Superior temporal gyrus (tissue), 1 donor: ENCODE data around the gene KRTAP19-7.

Experiments
- DNase-seq: peaks from one replicate; pipeline ENCODE4 v3.0.0-alpha.2; 2016; ENCODE audit errors: extremely low spot score

The KRTAP19-7 gene, protein sequence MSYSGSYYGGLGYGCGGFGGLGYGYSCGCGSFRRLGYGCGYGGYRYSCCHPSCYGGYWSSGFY

DNA sequence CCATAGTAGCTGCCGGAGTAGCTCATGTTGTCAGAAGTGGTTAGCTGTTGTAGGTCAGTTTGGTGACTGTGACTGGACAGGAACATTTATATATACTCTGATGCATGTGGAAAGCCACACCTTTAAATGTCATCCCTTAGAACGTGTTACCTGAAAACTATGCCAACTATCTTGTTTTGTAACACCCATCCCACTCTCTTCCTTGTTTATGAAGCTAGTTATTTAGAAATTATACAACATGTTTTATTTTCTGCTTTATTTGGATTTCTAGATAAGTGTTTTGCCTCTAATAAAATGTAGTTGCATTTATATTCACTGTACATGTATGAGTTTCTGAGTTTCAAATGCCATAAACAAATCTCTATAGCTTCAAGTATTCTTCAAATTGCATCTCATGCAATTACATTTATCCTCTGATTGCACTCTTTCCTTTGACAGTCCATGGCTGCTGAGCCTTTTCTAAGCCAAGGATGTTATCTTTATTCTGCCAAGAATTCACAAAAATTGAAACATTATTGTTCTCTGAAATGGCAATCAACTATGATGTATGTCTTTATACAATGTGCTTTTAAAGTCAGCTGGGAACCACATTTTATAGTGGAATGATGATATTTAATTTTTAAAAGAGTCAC is at the start of gene KRTAP19-7:
Gene KRTAP19-7 (minus strand): TSS at position 51 of the 632 bp plus-strand sequence. CDS start 25 bp downstream, at position 26.
- no peak for DNase-seq

DNA sequence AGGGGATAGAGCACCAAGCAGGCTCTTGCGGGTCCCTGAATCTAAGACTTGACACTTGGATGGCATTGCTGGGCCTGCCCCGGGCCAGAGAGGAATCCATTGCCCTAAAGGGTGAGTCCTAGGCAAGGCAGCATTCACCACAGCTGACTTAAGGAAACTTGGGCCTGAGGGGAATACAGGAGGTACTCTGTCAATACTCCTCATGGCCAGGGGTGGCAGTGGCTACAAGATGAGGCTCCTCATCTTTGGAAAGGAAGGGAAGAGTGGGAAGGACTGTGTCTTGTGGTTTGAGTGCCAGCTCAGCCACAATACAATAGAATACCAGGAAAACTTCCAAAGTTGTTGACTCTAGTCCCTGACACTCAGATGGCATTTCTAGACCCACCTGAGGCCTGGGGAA is 44.9 kb upstream of the KRTAP19-7 start:
- no peak for DNase-seq

DNA sequence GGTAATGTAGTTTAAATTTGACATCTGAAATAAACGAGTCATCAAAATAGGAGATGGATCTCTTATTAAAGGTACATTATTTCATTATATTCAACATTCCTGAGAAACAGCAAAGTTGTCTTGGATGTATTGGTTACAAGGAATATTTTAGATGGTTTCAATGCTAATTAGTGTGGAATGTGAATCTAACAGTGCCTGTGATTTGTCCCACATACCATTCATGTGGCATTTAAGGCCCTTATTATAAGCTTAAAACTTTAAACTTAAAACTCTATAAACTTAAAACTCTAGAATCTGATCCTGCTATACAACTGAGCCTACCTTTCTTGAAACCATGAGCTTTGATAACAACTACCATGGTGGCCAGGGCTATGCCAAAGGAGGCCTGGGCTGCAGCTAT is 39.7 kb upstream of the KRTAP19-7 start, which contains the start of gene KRTAP22-1:
Gene KRTAP22-1 (plus strand): TSS at position 301 of the 400 bp plus-strand sequence.
- no peak for DNase-seq

DNA sequence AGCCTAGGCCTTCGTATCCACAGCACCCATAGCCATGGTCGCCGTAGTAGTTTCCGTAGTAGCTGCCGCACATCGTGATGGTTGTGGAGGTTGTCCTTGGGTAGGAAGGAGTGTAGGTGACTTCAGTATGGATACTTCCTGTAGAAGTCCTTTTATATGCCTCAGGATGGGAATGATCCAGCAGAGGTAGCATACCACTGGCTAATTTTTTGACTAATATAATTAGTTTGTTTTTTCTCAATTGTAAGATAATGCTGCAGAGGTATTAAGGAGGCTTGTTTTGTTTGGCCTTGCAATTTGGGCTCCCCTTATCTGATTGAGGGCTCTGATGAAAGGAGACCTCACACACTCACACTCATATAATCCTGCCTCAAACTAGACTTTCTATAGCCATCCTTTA is 37.7 kb upstream of the KRTAP19-7 start, which contains the start of gene KRTAP6-2:
Gene KRTAP6-2 (minus strand): TSS at position 101 of the 400 bp plus-strand sequence. CDS start 28 bp downstream, at position 73.
- no peak for DNase-seq

DNA sequence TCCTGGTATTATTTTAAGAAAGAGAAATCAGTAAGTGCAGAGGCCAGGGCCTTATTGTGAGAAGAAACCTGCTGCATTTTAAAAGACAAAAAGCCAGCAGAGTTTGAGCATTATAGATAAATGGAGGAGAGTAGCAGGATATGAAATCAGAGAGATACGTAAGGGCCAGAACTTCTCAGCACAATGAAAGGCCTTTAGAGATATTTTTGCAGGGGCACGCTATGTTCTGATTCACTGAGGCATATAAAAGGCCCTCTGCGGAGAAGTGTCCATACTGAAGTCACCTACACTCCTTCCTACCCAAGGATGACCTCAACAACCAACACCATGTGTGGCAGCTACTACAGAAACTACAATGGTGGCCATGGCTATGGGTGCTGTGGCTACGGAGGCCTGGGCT is 31.0 kb upstream of the KRTAP19-7 start, which contains the start of gene KRTAP6-3:
Gene KRTAP6-3 (plus strand): TSS at position 301 of the 400 bp plus-strand sequence. CDS start 6 bp downstream, at position 307.
- no peak for DNase-seq

DNA sequence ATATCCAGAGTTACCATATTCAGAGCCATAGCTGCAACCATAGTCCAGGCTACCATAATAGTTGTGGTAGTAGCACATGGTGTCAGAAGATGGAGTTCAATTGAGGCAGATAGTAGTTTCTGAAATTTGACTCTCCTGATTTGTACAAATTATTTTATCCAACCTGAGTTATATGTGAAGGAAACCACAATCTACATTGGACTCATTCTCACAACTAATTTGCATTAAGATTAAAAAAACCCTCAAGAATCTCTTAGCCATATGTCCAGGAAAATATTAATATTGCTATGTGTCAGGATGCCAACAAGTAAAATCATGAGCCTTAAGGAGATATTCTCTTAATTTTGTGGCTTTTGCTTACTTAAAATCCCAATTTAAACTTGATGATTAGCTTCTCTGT is 29.2 kb upstream of the KRTAP19-7 start, which contains the start of gene KRTAP22-2:
Gene KRTAP22-2 (minus strand): TSS at position 101 of the 400 bp plus-strand sequence.
- no peak for DNase-seq

DNA sequence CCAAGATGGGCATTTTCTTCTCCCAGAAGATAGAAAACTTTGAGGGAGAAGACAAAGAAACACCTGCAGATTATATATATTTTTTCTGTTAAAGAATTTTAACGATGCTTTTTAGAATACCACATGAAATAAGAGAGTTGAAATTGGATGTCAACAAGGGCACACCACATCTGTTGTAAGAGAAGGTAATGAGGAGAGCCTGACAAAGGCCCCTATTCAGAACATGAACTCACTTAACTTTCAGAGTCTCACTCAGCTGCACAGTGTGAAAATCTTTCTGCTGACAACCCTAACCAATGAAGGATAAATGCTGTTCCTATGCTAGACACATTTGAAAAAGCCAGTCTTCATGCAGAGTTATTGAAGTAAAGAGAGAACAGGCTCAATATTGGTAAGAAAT is 21.8 kb upstream of the KRTAP19-7 start:
- DNase-seq = no peak

DNA sequence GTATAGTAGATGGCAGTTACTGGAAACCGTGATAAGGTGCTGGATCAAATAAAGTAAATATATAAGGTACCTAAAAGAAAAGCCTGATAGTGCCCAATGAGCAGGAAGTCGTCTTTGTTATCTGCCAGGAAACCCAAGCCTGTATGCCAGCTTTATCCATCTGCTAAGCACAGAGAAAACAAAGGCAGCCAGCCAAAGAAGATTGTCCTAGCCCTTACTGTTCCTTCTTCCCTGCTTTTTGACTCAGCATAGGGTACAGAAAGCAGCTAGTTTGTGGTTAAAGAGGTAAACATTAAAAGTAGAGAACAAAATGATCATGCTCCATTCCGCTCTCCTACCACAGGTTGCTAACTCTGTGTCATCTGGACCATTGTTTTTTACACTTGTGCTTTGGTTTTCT is 19.0 kb upstream of the KRTAP19-7 start:
- no peak for DNase-seq

DNA sequence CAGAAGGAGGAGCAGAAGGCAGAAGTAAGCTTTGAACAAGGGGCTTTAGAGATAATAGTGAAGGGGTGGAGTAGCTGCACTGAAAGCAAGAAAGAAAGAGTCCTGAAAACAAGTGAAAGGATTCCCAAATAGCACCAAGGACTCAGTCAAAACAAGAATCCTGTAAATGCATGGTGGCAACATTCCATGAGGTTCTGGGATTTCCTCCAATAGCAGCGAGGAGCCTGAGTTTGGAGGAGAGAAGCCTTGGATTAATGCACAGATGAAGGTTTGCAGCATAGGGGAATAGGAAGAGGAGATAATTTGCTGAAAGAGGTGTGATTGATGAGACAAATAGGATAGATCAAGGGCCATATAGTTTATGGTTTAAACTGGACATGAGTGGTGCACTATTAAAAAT is 18.2 kb upstream of the KRTAP19-7 start:
- no peak for DNase-seq

DNA sequence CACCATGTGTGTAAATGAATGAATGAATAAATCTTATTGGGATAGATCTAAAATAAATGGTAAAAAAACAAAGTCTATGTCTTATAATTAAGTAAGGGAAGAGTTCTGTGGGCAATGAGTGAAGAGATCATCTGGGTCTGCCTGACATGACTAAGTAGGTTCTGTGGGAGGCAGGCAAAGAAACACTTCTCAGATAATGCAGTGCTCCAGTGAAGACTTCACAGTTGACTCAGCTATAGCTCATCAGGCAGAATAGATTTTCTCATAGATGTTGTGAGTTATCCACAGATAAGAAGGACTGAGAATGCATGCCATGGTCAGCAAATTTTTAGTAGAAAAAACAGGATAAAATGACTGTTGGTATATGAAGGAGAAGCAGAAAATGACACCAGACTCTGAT is 16.7 kb upstream of the KRTAP19-7 start:
- DNase-seq = no peak

DNA sequence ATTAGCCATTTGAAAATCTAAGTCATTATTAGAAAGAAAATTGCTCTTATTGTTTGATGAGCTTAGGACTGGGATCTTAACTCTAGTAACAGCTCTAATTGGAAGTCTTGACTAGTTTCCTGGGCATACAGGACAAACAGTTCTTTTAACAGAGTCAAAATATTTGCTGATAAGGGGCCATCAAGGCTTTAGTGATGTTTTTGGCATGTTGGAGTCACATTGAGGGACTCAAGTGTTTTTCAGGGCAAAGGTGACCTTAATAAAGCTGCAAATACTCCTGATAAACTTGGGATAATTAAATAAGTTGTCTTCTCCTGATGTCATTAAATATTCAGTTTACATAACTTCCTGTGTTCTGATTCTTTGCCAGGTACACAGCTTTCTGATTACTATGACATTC is 6.5 kb upstream of the KRTAP19-7 start:
- no peak for DNase-seq

DNA sequence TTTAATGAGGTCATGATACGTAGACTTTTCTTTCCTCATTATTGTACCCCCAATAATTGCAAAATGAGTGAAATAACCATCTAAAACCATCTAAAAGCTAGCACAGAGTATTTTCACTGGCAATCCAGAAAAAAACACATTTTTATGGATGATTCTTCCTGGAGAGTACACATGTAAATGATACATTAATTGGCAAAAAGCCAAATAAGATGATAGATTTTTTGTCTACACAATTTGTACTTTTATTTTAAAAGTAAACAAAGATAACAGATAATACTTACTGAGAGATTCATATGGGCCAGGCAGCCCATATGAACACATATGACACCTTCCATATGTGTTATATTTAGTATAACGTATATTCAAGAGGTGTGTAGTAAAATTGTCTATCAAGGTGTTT is 2.5 kb upstream of the KRTAP19-7 start:
- no peak for DNase-seq

DNA sequence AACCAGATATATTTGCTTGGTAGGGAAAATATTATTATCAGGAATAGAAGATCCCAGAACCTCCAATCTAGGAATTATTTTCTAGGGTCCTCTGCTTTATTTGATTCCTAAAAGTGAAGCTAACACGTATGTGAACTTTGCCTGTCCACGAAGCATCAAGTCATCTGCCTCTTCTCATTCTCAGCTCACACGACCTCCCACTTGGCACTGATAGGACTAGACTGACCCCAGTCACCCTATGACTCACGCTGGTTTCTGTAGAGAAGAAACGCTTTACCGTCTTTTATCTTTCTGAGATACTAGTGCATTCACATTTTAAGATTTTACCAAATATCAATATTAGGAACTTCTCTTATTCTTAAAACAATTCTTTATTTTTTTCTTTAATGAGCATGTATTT is 2.0 kb upstream of the KRTAP19-7 start:
- no peak for DNase-seq

DNA sequence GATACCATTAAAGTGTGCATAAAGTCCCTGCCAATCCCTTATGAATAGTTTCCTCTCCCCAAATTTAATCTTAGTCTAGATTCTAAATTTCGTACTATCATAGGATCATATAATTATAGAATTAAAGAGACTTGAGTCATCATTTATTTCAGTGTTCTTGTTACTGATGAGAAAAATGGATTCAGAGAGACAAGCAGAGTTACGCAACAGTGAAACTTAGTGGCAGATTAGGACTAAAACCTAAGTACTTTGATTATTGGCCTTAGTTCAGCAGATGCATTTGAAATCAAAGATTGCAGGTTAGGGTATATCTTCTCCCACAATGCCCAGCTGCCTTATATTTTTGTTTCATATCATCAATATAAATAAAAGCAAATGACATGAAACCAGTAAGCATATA is 843 bp upstream of the KRTAP19-7 start:
- DNase-seq = no peak

DNA sequence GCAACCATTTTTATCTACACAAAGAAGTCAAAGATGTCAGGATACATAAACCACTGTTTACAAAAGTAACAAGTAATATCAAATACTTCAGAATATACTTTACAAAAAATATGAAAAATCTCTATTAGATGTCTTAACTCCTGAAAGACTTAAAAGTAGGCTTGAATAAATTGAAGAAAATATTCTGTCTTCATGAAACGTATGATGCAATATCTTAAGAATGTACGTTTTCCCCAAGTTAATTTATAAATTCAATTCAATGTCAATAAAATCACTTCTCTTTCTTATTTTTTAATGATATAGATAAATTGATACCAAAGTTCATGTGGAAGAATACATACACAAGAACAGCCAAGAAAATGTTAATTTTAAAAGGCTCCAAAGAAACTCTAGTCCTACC is 6.0 kb downstream of the KRTAP19-7 start:
- DNase-seq = no peak

DNA sequence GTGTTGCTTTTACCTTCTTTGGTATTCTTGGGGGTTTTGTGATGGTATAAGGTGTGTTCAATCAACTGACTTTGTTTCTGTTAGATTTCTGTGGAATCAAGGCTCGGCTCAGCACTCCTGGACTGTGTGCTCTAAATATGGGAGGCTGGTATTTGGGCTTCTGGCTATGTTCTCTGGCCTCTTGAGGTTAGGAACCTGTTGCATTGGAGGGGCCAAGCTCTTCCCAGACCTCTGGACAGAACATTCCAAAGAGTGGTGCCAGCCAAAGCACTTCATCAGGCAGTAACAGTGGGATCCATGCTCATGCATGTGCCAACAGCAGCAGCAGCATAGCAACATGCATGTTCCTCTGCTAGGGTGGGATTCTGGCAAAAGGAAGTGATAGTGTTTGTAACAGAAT is 8.3 kb downstream of the KRTAP19-7 start:
- no peak for DNase-seq

DNA sequence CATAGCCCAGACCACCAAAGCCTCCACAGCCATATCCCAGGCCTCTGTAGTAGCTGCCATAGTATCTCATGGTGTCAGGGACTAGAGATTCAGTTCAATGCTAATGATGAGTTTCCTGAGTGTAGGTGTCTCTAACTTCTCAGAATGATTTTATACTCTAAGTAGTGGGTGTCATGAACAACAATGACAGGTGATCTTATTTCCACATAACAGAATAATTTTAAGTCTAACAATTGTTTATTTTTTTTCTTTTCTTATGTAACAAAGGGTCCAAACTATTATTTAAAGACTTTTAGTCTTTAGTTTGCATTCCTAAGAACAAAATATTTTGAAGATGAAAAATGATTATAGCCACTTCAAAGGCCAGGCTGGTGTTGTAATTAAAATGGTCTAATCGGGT is 19.4 kb downstream of the KRTAP19-7 start, which contains the start of gene KRTAP19-6:
Gene KRTAP19-6 (minus strand): TSS at position 101 of the 400 bp plus-strand sequence. CDS start 31 bp downstream, at position 70.
- no peak for DNase-seq

DNA sequence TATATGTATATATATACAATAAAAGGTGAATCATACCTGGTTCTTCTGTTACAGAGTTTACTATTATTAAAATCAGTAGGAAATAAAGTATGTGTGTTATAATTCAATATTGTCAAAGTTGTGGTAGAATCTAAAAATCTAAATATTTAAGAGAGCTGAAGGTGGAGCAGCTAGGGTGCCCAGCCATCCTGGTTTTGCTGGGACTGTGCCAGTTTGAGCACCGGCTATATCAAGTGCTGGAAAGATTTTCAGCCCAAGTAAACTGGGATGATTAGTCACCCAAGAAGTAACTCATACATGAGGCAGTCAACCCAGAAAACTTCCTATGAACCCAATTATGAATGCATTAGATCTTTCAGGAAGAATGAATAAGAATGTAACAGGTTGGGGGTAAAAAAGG is 42.2 kb downstream of the KRTAP19-7 start:
- DNase-seq = no peak

DNA sequence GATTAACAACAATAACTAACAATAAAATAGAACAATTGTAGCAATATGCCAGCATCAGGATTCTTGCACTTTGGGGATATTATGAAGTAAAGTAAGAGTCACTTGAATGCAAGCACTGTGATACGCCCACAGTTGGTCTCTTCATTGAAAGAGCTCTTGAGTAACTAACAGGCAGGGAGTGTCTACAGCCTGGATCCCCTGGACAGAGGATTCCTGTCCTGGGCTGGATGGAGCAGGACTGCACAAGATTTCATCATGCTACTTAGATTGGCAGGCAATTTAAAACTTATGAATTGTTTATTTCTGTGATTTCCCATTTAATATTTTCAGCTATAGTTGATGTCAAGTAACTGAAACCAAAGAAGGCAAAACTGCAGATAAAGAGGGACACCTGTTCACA is 45.4 kb downstream of the KRTAP19-7 start:
- no peak for DNase-seq
